Measurements from ENCODE around the gene RANBP17.
A peak's percentile ranks its signal among the peaks of the same experiment; 100 is the strongest.
"Not testable (repeated sequence)": the region's sequence is repeated elsewhere in the genome, so short reads cannot be mapped to it uniquely, and the experiment has no call there.

RANBP17 gene

DNA sequence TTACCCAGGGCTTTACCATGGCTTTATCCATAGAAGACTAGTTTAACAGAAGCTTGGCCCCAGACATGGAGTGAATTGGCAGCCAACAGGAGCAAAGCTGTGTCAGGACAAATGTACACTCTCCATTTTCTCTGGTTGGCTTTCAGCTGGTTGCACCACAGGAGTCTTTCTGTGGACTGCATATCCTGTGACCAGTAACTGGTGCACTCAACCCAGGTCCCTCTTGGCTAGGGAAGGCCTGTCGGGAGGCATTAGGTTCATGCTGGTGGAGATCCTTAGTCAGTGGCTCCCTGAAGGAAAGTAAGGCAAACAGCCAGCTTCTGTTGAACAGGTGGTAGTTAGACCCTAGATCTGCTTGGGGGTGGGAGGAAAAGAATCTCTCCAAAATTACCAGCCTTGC, 300.3 kb downstream of the RANBP17 start:
- no peak for DNase-seq

DNA sequence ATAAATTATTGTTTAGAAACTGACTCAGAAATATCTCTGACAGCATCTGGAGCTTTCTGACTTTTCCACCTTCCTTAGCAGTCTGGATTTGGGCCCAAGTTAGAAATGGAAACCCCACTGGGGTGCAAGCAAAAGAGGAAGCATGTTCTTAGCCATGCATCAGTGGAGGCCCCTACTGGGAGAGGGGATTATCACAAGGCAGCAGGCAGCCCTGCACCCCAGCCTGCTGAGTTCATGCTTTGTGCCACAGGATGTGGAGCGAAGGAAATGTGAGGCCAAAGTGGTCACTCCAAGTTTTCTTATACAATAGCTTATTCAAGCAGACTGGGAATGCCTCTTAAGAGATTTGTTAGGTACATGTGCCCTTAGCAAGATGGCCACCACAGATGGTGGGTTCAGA, 300.8 kb downstream of the RANBP17 start:
- no peak for DNase-seq

GRCh38 chr5:171166766-171167165, 304.9 kb downstream of the RANBP17 start:
- no peak for DNase-seq

GRCh38 chr5:171168171-171168570, 306.4 kb downstream of the RANBP17 start:
- DNase-seq = no peak

DNA sequence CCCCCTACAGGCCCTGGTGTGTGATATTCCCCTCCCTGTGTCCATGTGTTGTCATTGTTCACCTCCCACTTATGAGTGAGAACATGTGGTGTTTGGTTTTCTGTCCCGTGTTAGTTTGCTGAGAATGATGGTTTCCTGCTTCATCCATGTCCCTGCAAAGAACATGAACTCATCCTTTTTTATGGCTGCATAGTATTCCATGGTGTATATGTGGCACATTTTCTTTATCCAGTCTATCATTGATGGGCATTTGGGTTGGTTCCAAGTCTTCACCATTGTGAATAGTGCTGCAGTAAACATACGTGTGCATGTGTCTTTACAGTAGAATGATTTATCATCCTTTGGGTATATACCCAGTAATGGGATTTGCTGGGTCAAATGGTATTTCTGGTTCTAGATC, 313.1 kb downstream of the RANBP17 start:
- DNase-seq = not testable (repeated sequence)

DNA sequence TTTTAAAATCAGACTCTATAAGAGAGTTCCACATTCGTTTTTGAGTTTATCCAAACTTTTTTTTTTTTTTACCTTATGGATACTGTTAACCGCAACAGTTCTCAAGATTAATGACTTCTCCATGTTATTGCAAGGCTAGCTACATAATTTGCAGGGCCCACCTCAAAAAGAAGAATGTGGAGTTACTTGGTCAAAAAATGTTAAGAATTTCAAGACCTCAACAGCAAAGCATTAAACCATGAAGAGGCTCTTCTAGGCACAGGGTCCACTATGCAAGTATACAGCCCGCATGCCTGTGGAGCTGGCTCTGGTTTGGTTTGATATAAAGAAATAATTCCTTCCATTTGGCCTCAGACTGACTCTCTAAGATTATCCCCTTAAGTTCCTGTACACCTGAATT, 313.9 kb downstream of the RANBP17 start:
- no peak for DNase-seq

GRCh38 chr5:171178190-171178589, 316.4 kb downstream of the RANBP17 start:
- DNase-seq = not testable (repeated sequence)

GRCh38 chr5:171188016-171188415, 326.2 kb downstream of the RANBP17 start:
- DNase-seq = no peak

DNA sequence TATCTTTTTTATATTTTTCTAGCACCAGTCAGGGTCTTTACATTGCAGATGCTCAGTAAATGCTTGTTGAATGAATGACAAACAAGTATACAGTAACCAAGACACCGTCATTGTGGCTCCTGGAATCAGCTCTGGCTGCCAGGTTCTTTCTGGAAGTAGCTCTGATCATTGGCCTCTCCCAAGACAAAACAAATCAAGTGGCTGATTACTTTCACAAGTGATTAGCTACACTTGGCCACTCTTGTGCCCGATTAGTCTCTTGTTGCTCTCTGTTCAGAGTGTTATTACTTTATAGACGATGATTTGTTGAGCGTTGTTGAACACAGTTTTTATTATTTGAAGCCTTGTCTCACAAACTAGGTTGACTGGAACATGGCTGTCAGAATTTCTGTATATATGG, 327.6 kb downstream of the RANBP17 start:
- DNase-seq = no peak

GRCh38 chr5:171192111-171192510, 330.3 kb downstream of the RANBP17 start:
- DNase-seq = no peak

DNA sequence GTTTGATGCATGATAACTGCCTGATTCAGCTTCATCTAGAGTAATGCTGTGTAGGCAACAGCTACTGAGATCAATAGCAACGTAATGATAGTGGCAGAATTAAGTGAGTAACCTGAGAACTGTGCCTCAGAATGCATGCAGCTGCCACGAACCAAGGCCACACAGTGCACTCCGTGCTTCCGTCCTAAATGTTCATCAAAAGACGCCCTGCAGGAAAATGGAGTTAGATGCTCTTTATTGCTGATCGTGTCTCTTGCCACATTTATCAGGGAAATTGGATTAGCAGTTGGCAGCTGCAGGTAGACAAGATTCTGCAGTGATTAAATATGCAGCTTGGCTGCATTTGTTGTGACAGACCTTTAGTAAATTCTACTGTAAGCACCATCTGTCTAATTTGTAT, 339.5 kb downstream of the RANBP17 start:
- no peak for DNase-seq

GRCh38 chr5:171205375-171205774, 343.6 kb downstream of the RANBP17 start:
- DNase-seq = no peak

GRCh38 chr5:171207256-171207847, 345.5 kb downstream of the RANBP17 start:
- peak; percentile 49 for DNase-seq

DNA sequence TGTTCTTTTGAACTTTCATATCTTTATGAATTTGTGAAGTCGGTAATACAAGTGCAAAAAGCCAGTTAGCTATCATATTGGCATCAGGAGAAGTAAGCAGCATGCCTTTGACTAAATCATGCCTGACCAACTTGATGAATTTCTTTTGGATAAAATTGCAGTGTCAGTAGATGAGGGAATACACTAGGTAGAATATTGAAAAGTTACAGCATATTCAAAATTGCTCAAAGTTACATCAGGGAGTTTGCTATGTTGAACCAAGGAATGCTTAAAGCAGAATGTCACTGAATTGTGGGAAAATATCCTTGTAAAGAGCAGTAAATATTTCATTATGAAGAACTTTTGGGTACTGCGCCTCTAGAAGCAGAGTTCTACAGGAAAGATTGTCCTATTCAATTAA, 360.1 kb downstream of the RANBP17 start:
- DNase-seq = no peak

DNA sequence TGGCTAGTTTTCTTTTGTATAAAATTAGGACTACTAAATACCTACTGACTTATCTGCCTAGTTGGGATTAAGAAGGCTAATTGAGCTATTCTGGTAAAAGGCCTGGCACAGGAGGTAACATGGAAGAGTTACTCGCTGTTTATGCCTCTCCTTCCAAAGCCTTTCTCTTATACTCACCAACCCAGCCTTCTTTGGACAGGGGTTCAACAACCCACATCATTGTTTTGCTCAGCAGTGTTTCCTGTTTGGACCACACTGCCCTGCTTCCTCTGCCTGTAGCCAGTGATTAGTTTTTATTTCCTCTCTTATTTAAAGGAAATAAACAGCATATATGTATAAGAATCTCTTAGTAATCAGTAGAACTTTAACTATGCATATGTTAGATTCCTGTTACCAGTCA, 362.1 kb downstream of the RANBP17 start:
- no peak for DNase-seq

GRCh38 chr5:171226096-171226754, 364.4 kb downstream of the RANBP17 start:
- no peak for DNase-seq

DNA sequence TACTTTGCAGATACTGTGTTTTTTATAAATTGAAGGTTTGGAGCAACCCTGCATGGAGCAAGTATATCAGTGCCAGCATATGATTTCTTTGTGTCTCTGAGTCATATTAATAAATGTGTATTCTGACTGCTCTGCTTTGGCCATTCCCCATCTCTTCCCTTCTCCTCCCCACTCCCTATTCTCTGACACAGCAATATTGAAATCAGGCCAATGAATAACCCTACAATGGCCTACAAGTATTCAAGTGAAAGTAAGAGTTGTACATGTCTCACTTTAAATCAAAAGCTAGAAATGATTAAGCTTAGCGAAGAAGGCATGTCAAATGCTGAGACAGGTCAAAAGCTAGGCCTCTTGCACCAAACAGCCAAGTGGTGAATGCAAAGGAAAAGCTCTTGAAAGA, 365.0 kb downstream of the RANBP17 start:
- DNase-seq = no peak

GRCh38 chr5:171236651-171237050, 374.8 kb downstream of the RANBP17 start:
- no peak for DNase-seq

- DNase-seq = no peak
Measured at GRCh38 chr5:171242521-171242920, 380.7 kb downstream of the RANBP17 start.

DNA sequence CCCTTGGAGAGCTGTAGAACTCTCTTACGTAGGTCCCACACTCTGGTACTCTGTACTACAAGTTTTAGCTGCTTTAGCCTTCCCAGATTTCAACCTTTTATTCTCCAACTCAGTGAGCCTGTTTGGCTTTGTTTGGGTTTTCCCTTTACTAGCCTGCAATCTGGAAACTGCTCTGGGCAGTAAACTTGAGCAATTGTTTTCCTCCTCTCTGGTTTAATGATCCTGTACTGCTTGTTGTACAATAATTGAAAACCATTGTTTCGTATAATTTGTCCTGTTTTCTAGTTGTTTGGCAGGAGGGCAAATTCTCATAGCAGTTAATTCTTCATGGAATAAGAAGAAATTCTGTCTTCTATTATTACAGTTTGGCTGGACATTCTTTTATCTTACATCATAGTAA, 384.4 kb downstream of the RANBP17 start:
- DNase-seq = no peak

DNA sequence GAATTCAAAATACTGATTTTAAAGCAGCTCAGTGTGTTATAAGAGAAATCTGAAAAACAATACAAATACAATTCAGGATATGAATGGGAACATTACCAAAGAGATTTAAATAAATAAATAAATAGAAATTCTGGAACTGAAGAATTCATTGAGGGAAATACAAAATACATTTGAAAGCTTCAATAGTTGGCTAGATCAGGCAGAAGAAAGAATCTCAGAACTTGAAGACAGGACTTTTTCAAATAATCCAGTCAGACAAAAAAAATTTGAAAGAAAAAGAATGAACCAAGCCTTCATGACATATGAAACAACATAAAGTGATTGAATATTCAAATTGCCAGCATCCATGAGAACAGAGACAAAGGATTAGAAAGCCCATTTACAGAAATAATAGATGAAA, 387.6 kb downstream of the RANBP17 start:
- DNase-seq = no peak

DNA sequence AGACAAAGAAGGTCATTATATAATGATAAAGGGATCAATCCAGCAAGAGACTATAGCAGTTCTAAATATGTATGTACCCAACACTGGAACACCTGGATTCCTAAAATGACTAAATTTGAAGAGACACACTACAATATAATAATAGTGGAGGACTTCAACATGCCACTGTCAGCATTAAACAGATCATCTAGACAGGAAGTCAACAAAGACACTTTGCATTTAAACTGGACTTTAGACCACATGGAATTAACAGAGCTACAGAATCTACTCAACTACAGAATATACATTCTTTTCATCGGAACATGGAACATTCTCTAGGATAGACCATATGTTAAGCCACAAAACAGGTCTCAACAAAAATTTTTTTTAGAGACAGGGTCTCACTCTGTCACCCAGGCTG, 388.9 kb downstream of the RANBP17 start:
- no peak for DNase-seq

- DNase-seq = no peak
Measured at GRCh38 chr5:171251519-171251918, 389.7 kb downstream of the RANBP17 start.

DNA sequence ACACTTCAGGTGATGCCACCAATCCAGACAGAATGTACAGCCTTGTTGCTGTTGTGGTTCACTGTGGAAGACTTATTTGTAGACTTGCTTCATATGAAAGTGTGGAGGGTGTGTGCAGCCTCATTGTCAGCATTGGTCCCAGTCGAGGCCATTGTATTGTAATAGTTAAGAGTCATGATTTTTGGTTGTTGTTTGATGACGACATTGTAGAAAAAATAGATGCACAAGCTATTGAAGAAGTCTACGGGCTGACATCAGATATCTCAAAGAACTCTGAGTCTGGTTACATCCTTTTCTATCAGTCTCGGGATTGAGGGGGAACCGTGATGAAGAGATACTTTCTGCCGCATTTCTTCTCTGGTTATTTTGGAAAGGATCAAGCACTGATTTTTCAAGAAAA, 390.9 kb downstream of the RANBP17 start:
- DNase-seq = no peak

GRCh38 chr5:171258737-171259415, 397.1 kb downstream of the RANBP17 start:
- DNase-seq = no peak

Measured in CD4-positive, alpha-beta T cell treated with Interleukin-17A for 1 hour (primary cell).